SIG-M5 (cell line): ENCODE data around the gene XAGE2.
"Not testable (repeated sequence)": the region's sequence is repeated elsewhere in the genome, so short reads cannot be mapped to it uniquely, and the experiment has no call there.

ENCODE experiments used
- DNase-seq: peaks from one replicate; lab custom pipeline; 2025; lab: John Stamatoyannopoulos, UW

Gene XAGE2, protein sequence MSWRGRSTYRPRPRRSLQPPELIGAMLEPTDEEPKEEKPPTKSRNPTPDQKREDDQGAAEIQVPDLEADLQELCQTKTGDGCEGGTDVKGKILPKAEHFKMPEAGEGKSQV

GRCh38 chrX:52368368-52369055 is at the start of gene XAGE2:
Gene XAGE2, plus strand, starts transcription at chrX:52369021. Its CDS starts 994 bp downstream, at chrX:52370015.
- DNase-seq: no peak

DNA sequence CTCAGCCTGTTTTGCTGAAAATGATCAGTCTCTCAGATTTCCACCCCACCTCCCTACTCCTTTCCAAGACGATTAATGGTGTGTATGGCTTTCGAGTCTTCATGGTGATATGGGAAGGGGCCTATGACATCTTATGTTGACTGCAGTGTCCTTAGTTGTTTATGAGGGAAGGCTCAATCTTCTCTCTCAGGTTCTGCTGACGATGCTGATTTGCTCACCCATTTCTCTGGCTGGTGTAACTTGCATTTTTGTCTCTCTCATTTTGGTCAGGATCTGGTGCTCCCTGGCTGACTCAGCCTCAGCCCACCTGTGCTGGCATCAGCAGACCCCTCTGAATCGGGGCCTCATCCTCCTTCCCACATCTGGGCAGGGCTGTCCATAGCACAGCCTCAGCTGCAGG is 31.4 kb upstream of the XAGE2 start:
- DNase-seq: no peak

DNA sequence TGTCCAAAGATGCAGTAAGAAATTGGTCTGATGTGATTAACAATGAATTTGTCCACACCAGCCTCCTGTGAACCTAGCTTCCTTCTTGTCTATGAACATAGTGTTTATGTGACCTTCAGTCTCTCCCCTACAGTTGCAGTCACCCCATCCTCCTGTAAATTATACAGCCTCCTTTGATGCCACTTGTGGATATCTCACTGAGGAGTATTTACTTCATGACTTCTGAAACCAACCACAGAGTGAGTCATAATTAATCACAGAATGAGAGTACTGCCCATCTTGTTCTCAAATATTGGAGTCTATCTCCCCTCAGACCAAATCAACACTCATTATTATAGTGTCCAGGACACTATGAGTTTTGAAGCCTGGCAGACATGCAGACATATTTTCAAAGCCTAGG is 27.3 kb upstream of the XAGE2 start:
- no peak for DNase-seq

DNA sequence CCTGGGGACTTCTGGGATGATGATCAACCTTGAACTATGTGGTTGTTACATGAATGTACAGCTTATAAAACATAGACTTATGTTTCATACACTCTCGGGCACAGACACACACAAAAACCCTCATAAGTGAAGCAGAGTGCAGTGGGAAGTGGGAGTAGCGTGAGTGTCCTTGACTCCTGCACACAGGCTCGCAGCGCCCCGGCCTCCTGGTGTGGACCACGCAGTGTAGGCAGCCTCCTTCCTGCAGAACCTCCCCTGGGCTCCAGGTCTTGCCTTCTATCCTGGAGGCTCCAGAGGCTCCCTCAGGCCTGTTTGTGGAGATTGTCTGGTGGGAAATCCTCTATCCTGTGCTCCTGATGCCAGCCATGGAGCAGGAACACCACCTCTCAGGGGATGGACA is 25.7 kb upstream of the XAGE2 start:
- DNase-seq: not testable (repeated sequence)

DNA sequence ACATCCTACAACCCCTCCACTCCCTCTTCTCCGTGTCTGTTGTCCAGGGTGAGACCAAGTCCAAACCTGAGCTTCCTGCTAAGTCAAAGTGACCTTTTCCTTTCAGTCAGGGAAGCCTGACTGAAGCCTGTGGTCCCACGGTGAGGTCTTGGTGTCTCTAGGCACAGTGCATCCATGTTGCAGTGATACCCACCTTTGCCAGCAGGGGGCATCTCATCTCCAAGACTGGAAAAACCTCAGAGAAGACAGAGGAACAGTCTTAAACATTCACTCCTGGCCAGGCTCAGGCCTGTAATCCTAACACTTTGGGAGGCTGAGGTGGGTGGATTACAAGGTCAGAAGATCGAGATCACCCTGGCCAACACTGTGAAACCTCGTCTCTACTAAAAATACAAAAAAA is 23.4 kb upstream of the XAGE2 start:
- not testable (repeated sequence) for DNase-seq

- no peak for DNase-seq
Measured at GRCh38 chrX:52346174-52347165, 22.4 kb upstream of the XAGE2 start.

DNA sequence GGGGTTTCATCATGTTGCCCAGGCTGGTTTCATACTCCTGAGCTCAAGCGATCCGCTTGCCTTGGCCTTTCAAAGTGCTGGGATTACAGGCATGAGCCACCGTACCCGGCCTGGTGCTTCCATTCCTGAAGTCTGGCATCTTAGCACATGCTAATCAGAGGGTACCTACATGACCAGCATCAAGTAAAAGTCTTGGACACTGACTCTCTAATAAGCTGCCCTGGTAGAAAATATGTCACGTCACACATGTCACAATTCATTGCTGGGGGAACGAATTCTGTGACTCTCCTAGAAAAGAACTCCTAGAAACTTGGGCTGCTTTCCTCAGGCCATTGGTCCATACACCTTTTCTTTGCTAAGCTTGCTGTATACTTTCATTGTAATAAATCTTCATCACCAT is 19.1 kb upstream of the XAGE2 start:
- DNase-seq: no peak

DNA sequence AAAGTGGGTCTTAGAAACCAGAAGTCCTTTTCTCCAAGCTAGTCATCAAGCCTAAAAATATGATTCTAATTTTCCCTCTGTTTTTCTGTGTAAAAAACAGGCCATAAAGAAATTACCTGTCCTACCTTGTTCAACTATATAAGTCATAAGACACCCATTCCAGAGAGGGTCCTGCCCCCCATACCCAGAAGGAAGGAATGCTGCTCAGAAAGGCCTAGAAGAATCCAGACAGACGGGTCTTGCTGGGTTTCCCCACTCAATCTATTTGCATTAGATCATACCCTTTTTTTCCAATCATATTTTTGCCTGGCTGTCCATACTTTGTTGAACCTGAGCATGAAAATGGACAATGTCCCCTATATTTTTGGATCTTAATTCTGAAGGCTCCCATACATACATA is 16.3 kb upstream of the XAGE2 start:
- no peak for DNase-seq

DNA sequence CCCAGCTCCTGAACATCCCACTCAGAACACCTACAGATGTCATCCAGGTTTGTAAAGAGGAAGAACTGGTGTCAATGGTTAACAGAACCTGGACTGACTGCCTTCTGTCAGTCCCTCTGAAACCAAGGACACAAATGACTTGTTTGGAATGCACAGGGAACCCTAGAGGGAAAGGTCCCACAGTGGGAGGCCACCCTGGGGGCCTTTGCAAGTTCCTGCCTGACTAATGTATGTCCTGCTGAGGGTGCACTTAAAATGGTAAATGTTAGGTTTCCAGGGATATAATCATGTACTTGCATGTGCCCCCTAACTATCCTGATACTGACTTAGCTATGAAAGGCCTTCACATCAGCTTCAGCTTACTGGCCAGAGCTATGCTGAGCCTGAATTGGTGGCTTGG is 15.0 kb upstream of the XAGE2 start:
- no peak for DNase-seq

GRCh38 chrX:52355108-52355507 is 13.7 kb upstream of the XAGE2 start:
- no peak for DNase-seq

- DNase-seq: no peak
Measured at GRCh38 chrX:52359614-52360232, 9.1 kb upstream of the XAGE2 start.

GRCh38 chrX:52361941-52362340 is 6.9 kb upstream of the XAGE2 start:
- DNase-seq: no peak

GRCh38 chrX:52363247-52363883 is 5.5 kb upstream of the XAGE2 start:
- DNase-seq: no peak

- DNase-seq: no peak
Measured at GRCh38 chrX:52378870-52379269, 10.0 kb downstream of the XAGE2 start.

DNA sequence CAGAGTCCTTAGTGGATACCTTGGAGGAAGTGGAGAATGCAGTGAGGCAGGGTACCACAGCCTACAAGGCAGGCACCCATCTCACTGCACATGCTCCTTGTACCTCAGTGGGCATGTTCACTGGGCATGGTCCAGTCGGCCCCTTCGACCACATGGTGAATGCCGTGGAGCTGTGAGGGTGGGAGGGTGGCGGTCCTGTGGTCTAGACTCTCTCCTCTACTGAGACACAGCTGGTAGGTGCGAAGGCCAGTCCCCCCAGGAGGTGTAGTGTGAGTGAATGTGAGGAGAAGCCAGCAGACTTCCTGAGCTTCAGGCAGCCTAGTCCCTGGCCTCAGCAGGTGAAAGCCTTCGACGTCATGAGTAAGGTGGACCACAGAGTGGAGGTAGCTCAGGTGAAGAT is 12.2 kb downstream of the XAGE2 start:
- no peak for DNase-seq

DNA sequence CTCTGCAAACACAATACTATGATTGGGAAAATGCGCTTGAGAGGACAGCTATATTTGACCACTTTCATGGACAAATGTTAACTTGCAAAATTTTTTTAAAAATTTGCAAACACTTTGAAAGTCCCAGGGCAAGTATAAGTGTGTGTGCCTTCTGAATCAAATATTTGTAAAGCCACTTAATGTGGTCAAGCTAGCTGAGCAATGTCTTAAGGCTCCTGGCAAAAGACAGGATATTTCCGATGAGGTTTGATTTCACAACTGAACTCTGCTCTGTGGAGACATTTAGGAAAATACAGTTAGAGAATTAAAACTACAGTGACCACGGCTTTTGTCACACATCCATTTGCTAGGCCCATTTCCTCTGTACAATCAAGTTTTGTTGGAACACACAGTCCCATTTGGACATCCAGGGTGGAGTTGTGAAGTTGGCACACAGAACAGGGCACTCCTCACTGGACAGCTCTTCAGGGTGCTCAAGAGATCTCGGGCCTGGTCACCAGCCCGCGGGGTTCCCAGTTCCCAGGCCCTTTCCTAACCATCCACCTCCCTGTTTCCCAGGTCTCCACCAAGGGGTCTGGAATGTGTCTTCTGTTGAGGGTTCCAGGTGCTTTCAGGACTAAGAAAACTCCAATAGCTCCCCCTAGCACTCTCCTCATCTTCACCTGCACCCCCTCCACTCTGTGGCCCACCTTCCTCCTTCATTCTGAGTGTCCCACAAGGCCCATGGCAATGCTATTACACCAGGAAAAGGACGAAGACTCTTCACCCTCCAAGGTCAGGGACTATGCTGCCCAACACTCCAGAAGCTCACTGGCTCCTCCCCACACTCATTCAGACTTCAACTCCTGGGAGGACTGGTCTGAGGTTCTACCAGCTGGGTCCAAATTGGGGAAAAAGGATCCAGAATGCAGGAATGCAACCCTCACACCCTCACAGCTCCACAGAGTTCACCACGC is 41.9 kb downstream of the XAGE2 start:
- no peak for DNase-seq

DNA sequence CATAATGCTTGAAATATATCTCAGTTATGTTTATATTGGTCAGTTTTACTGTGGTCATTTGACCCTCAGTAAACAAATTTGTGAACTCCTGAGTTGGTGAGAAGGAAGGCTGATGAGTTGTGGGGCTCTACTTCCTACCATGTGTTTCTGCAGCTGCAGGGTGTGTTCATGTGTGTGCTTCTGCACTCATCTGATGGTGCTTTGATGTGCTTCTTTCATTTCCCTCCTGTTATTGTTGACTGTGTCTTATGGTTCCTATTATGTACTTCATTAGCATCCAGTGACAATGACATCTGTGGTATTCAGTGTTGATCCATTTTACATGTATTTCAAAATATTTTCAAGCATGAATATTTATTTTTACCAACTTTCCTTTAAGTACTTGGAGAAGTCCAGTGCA is 46.5 kb downstream of the XAGE2 start:
- no peak for DNase-seq

DNA sequence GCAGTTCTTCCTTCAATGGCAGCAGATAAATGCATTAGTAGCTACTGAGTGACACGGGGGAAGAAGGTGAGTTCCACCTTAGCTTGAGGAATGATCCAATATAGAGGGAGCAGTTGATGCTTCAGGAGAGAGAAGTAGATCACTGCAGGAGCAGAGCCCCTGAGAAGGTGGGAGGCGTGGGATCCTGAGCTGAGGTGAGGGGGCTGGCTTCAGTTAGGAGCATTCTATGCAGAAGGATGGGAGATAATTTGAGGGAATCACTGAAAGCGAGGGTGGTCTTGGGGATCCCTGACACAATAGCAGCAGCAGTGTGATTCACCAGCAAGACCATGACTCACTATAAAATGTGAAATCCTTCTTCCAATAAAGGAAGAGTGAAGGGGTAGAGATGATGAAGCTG is 48.0 kb downstream of the XAGE2 start:
- no peak for DNase-seq

- DNase-seq: no peak
Measured at GRCh38 chrX:52420824-52421443, 52.1 kb downstream of the XAGE2 start.

DNA sequence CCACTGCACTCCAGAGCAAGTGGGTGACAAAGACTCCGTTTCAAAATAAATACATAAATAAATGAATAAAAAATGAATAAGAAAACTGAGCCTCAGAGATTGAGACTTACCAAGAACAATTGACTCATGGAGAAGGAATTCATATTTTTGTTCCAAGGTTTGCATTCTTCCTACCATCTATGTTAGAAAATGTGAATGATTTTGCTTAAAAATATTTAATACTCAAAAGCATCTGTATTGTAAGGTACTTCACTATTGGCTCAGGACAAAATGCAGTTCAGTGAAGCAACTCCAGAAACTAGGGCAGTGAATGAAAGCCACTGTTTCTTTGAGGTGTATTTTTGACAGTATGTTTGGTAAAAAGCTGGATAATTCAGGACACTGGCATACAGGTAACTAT is 54.1 kb downstream of the XAGE2 start:
- no peak for DNase-seq
